ENCODE results near the gene EPOP.
"Not testable (repeated sequence)": the region's sequence is repeated elsewhere in the genome, so short reads cannot be mapped to it uniquely, and the experiment has no call there.

DNA sequence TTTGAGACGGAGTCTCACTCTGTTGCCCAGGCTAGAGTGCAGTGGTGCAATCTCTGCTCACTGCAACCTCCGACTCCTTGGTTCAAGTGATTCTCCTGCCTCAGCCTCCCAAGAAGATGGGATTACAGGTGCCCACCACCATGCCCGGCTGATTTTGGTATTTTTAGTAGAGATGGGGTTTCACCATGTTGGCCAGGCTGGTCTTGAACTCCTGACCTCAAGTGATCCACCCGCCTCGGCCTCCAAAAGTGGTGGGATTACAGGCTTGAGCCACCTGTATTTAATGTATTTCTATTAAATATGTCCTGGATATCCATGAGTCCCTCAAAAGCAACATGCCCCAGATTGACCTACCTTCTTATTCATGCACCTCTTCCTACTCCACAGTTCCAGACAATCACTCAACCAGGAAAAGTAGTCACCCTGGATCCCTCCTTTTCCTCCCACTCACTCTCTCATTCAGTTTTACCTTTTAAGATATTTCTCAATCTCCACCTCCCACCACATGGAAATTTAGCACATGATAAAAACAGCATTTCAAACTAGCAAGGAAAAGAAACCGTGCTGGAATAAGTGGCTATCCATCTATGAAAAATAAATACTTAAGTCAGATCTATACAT lies 48.0 kb downstream of the EPOP start:
- TF ChIP-seq, protein P1, sequence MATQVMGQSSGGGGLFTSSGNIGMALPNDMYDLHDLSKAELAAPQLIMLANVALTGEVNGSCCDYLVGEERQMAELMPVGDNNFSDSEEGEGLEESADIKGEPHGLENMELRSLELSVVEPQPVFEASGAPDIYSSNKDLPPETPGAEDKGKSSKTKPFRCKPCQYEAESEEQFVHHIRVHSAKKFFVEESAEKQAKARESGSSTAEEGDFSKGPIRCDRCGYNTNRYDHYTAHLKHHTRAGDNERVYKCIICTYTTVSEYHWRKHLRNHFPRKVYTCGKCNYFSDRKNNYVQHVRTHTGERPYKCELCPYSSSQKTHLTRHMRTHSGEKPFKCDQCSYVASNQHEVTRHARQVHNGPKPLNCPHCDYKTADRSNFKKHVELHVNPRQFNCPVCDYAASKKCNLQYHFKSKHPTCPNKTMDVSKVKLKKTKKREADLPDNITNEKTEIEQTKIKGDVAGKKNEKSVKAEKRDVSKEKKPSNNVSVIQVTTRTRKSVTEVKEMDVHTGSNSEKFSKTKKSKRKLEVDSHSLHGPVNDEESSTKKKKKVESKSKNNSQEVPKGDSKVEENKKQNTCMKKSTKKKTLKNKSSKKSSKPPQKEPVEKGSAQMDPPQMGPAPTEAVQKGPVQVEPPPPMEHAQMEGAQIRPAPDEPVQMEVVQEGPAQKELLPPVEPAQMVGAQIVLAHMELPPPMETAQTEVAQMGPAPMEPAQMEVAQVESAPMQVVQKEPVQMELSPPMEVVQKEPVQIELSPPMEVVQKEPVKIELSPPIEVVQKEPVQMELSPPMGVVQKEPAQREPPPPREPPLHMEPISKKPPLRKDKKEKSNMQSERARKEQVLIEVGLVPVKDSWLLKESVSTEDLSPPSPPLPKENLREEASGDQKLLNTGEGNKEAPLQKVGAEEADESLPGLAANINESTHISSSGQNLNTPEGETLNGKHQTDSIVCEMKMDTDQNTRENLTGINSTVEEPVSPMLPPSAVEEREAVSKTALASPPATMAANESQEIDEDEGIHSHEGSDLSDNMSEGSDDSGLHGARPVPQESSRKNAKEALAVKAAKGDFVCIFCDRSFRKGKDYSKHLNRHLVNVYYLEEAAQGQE (IDR thresholded peaks at IDR 0.05): not testable (repeated sequence)
- TF ChIP-seq, protein P2, sequence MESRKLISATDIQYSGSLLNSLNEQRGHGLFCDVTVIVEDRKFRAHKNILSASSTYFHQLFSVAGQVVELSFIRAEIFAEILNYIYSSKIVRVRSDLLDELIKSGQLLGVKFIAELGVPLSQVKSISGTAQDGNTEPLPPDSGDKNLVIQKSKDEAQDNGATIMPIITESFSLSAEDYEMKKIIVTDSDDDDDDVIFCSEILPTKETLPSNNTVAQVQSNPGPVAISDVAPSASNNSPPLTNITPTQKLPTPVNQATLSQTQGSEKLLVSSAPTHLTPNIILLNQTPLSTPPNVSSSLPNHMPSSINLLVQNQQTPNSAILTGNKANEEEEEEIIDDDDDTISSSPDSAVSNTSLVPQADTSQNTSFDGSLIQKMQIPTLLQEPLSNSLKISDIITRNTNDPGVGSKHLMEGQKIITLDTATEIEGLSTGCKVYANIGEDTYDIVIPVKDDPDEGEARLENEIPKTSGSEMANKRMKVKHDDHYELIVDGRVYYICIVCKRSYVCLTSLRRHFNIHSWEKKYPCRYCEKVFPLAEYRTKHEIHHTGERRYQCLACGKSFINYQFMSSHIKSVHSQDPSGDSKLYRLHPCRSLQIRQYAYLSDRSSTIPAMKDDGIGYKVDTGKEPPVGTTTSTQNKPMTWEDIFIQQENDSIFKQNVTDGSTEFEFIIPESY (IDR thresholded peaks at IDR 0.05): not testable (repeated sequence)
- TF ChIP-seq, protein P3, sequence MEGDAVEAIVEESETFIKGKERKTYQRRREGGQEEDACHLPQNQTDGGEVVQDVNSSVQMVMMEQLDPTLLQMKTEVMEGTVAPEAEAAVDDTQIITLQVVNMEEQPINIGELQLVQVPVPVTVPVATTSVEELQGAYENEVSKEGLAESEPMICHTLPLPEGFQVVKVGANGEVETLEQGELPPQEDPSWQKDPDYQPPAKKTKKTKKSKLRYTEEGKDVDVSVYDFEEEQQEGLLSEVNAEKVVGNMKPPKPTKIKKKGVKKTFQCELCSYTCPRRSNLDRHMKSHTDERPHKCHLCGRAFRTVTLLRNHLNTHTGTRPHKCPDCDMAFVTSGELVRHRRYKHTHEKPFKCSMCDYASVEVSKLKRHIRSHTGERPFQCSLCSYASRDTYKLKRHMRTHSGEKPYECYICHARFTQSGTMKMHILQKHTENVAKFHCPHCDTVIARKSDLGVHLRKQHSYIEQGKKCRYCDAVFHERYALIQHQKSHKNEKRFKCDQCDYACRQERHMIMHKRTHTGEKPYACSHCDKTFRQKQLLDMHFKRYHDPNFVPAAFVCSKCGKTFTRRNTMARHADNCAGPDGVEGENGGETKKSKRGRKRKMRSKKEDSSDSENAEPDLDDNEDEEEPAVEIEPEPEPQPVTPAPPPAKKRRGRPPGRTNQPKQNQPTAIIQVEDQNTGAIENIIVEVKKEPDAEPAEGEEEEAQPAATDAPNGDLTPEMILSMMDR (IDR thresholded peaks at IDR 0.05; ENCODE audit: low read depth, low read length, missing input control): not testable (repeated sequence)
- not testable (repeated sequence) for TF ChIP-seq EGR1 (IDR thresholded peaks at IDR 0.05; ENCODE audit: low read depth in 2 of 2); JUND (IDR thresholded peaks at IDR 0.05); GABPA (IDR thresholded peaks at IDR 0.05 in 1 of 2, conservative IDR thresholded peaks at IDR 0.05 in 1 of 2); SP1 (IDR thresholded peaks at IDR 0.05); HNF4A (conservative IDR thresholded peaks at IDR 0.05); YY1 (IDR thresholded peaks at IDR 0.05); RXRA (IDR thresholded peaks at IDR 0.05); RAD21 (IDR thresholded peaks at IDR 0.05); TAF1 (conservative IDR thresholded peaks at IDR 0.05)
- TF ChIP-seq, protein P4, sequence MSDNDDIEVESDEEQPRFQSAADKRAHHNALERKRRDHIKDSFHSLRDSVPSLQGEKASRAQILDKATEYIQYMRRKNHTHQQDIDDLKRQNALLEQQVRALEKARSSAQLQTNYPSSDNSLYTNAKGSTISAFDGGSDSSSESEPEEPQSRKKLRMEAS (IDR thresholded peaks at IDR 0.05): not testable (repeated sequence)
- TF ChIP-seq, protein P5, sequence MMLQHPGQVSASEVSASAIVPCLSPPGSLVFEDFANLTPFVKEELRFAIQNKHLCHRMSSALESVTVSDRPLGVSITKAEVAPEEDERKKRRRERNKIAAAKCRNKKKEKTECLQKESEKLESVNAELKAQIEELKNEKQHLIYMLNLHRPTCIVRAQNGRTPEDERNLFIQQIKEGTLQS (IDR thresholded peaks at IDR 0.05): not testable (repeated sequence)
